RWPE2 (cell line): ENCODE measurements around the gene SLC25A22.

Experiments used
- ATAC-seq: fragments of 200-7000 bp; cut with Tn5 transposase; 3 replicates; pipeline ENCODE4 v1.9.1; 2021; ENCODE audit warnings: low read depth
- DNase-seq: peaks from one replicate; pipeline ENCODE4 v3.0.0-alpha.2; 2020; ENCODE audit warnings: low spot score
- H3K27ac ChIP-seq: fragments of 450-650 bp; 2 replicates; pipeline ENCODE4 v1.5.1; 2017; ENCODE audit warnings: mild to moderate bottlenecking; ENCODE audit not compliant: poor library complexity, severe bottlenecking
- H3K27me3 ChIP-seq: fragments of 250-450 bp; sonication (Bioruptor Pico); 2 replicates; pipeline ENCODE4 v1.5.1; 2021; ENCODE audit warnings: mild to moderate bottlenecking, moderate library complexity; ENCODE audit not compliant: insufficient read depth, poor library complexity, severe bottlenecking
- H3K36me3 ChIP-seq: fragments of 250-450 bp; sonication (Bioruptor Pico); 2 replicates; pipeline ENCODE4 v1.5.1; 2020; ENCODE audit warnings: low read depth, mild to moderate bottlenecking, moderate library complexity
- H3K4me1 ChIP-seq: fragments of 250-450 bp; sonication (Bioruptor Pico); 2 replicates; pipeline ENCODE4 v1.5.1; 2021; ENCODE audit warnings: mild to moderate bottlenecking, moderate library complexity; ENCODE audit not compliant: insufficient read depth, poor library complexity, severe bottlenecking
- H3K4me3 ChIP-seq: fragments of 250-450 bp; sonication (Bioruptor Pico); 2 replicates; pipeline ENCODE4 v1.5.1; 2021; ENCODE audit warnings: mild to moderate bottlenecking, moderate library complexity; ENCODE audit not compliant: severe bottlenecking
- H3K9me3 ChIP-seq: fragments of 250-450 bp; sonication (Bioruptor Pico); 2 replicates; pipeline ENCODE4 v1.5.1; 2021; ENCODE audit warnings: mild to moderate bottlenecking, moderate library complexity; ENCODE audit not compliant: severe bottlenecking
- TF ChIP-seq, protein P1 (sequence below): fragments of 450-650 bp; IDR thresholded peaks from one replicate; pipeline ENCODE4 v1.5.1; 2017; ENCODE audit warnings: mild to moderate bottlenecking, moderate library complexity; ENCODE audit not compliant: poor library complexity, severe bottlenecking

Gene SLC25A22

DNA sequence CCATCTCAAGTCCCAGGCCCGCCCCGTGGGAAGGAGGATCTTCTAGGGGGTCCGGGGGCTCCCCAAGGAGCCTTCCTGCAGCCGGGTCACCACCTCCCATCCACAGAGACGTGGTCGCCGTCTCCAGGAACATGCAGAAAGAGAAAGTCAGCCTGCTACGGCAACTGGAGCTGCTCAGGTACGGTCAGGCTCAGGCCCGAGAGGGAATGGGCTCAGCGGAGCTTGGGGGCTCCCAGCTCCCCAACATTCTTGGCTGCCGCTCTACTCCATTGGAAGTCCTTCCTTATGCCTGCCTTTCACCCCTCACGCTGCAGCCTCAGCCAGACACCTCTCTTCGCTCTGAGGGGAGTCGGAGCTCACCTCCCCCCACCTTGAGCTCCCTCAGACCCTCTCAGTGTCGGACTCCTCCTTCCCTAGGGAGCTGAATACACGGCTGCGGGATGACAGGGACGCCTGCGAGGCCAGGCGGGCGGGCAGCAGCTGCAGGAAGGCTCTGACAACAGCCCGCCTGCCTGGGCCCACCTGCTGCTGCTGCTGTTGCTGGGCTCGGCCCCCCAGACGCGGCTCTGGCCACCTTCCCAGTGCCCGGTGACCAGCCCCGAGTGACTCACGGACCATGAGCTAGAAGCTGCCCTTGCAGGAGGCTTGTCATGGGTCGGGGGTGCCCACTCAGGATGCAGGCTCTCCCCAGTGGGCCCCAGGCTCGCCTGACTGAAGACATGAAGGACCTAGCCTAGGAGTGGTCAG, 33.2 kb upstream of the SLC25A22 start:
- H3K4me1 ChIP-seq, result peaks cover 13% of the 10 kb centered on the region

DNA sequence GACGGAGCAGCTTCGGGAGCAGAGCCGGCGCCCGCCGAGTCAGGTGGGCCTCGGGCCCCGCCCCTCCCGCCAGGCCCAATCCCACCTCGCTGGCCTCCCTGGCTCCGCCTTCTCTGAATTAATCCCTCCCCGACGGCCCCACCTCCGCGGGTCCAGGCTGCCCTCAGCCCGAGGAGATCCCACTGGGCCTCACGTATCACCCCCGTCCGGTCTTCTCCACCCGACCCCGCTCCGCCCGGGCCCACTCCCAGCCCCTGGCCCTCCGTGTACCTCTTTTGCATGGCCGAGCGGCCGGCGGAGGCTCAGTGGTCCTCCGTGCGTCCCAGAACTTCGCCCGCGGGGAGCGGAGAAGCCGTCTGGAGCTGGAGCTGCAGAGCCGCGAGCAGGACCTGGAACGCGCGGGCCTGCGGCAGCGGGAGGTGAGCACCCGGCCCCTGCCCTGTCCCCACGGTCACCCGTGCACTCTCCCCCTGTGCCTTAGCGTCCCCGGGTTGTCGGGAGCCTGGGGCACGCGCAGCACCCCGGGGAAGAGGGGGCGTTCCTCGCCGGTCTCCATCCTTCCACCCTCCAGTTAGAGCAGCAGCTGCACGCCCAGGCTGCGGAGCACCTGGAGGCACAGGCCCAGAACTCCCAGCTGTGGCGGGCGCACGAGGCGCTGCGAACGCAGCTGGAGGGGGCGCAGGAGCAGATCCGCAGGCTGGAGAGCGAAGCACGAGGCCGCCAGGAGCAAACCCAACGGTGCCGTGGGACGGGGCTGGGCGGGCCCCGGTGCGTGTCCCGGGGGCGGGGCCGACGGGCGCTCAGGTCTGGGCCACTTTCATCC, 32.4 kb upstream of the SLC25A22 start:
- TF ChIP-seq, protein P1, sequence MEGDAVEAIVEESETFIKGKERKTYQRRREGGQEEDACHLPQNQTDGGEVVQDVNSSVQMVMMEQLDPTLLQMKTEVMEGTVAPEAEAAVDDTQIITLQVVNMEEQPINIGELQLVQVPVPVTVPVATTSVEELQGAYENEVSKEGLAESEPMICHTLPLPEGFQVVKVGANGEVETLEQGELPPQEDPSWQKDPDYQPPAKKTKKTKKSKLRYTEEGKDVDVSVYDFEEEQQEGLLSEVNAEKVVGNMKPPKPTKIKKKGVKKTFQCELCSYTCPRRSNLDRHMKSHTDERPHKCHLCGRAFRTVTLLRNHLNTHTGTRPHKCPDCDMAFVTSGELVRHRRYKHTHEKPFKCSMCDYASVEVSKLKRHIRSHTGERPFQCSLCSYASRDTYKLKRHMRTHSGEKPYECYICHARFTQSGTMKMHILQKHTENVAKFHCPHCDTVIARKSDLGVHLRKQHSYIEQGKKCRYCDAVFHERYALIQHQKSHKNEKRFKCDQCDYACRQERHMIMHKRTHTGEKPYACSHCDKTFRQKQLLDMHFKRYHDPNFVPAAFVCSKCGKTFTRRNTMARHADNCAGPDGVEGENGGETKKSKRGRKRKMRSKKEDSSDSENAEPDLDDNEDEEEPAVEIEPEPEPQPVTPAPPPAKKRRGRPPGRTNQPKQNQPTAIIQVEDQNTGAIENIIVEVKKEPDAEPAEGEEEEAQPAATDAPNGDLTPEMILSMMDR, result no peak
- Histone ChIP-seq H3K27ac (no peak overlapping the region), H3K36me3 (peaks cover 4% of the 10 kb centered on the region; the same call in 1 of the 2 replicates), H3K4me3 (peak overlapping the region; percentile 20), H3K9me3 (no peaks in the 10 kb centered on the region), H3K27me3 (peaks cover 18% of the 10 kb centered on the region), H3K4me1 (peaks cover 13% of the 10 kb centered on the region)
- ATAC-seq, result peak; percentile 59
- peak; percentile 88 for DNase-seq

More for the DNA sequence above, 33.2 kb upstream of the SLC25A22 start:
- no peak for ATAC-seq
- Histone ChIP-seq H3K9me3 (no peaks in the 10 kb centered on the region), H3K36me3 (peaks cover 6% of the 10 kb centered on the region), H3K27ac (no peak overlapping the region), H3K27me3 (peaks cover 18% of the 10 kb centered on the region), H3K4me3 (no peak overlapping the region)
- DNase-seq, result no peak
- TF ChIP-seq, protein P1, result no peak

DNA sequence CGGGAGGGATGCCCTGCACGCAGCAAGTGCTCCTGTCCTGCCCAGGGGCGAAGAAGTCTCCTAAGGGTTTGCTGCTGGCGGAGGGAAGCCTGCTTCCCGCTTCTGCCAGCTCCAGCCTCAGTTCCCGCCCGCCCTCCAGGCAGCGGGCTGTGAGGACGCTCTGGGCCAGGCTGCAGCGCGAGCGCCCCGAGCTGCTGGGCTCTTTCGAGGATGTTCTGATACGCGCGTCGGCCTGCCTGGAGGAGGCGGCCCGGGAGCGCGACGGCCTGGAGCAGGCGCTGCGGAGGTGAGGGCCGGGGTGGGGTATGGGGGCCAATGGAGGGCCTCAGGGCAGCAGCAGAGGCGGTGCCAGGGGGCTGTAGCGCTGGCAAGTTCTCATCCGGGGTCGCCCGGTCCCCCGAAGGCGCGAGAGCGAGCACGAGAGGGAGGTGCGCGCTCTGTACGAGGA, 31.8 kb upstream of the SLC25A22 start:
- Histone ChIP-seq H3K36me3 (no peaks in the 10 kb centered on the region), H3K4me3 (peak overlapping the region; percentile 20), H3K27me3 (peaks cover 18% of the 10 kb centered on the region), H3K4me1 (peaks cover 10% of the 10 kb centered on the region), H3K9me3 (no peaks in the 10 kb centered on the region), H3K27ac (no peak overlapping the region)
- DNase-seq, result no peak
- TF ChIP-seq, protein P1, result no peak
- peak; percentile 0; the same call in 1 of the 3 replicates for ATAC-seq

DNA sequence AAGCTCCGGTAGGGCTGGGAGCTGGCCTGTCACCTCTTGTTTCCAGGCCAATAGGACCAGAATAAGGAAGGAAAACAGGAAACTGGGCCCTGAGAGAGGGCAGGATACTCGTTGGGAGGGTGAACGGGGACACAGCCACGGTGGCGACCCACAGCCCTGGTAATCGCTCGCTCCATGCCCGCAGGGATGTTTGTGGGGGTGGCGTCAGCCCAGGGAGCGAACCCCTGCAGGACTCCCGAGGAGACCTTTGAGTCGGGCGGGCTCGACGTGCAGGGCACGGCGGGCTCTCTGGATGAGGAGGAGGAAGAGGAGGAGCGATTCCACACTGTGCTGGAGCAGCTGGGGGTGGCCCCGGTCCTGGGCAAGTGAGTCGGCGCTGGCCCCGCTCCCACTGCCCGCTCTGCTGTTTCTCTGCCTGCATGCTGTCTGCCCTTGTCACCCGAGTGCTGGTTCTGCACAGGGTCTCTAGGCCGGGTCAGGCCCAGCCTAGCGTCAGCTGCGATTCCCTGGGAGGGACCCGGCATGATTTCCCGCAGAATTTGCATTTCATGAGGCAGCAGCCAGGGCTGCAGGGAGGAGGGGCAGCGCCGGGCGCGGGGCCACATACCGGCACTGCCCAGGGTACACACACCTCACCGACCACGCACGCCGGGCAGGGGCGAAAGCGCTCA, 31.2 kb upstream of the SLC25A22 start:
- Histone ChIP-seq H3K4me3 (no peak overlapping the region), H3K36me3 (no peaks in the 10 kb centered on the region), H3K4me1 (peaks cover 5% of the 10 kb centered on the region), H3K9me3 (no peaks in the 10 kb centered on the region), H3K27me3 (peaks cover 18% of the 10 kb centered on the region), H3K27ac (no peak overlapping the region)
- TF ChIP-seq, protein P1, result no peak
- DNase-seq (no peak), ATAC-seq (no peak)
